Measurements from ENCODE around the gene E2F2. TPM values are rescaled to one million over a fixed set of nuclear protein-coding genes. Genes with fewer than 3 reads are reported as not detected.
A peak's percentile ranks its signal among the peaks of the same experiment; 100 is the strongest.

The E2F2 gene
- total RNA-seq, 1 experiment from 2014 or later, result 5.1 TPM

- H2BK20ac ChIP-seq (ENCODE audit: low read depth, low read length, poor library complexity, severe bottlenecking), result no peak within 1 kb of the TSS
- no peaks in the 10 kb centered on the region for H3K9me3 ChIP-seq (ENCODE audit: control insufficient read depth, low read depth, low read length)
- no CpG with 5 or more reads among the region's 57 CpGs for WGBS (ENCODE audit: extremely low coverage, insufficient read length, low lambda C conversion rate)
- peak within 1 kb of the TSS; percentile 64 for H3K9ac ChIP-seq (ENCODE audit: extremely low read depth, insufficient read length, low read length)
- H2AFZ ChIP-seq (ENCODE audit: low read length), result no peak within 1 kb of the TSS
- H3K79me2 ChIP-seq (ENCODE audit: insufficient read depth, low read length), result peaks cover 7% of the 10 kb centered on the region; the same call in 1 of the 2 replicates
- H2BK120ac ChIP-seq (ENCODE audit: low read depth, low read length, poor library complexity, severe bottlenecking), result no peak within 1 kb of the TSS
- peak within 1 kb of the TSS; percentile 82 for H3K4me2 ChIP-seq (ENCODE audit: insufficient read depth, insufficient read length, low read length)
- H3K4me1 ChIP-seq (ENCODE audit: insufficient read depth, low read length), result peaks cover 14% of the 10 kb centered on the region; the same call in 1 of the 2 replicates
- no peak within 1 kb of the TSS for H3K23ac ChIP-seq (ENCODE audit: insufficient read length, low read depth, low read length)
- no peak within 1 kb of the TSS for H4K8ac ChIP-seq (replicated peaks; ENCODE audit: insufficient read length, low read depth, low read length)
- H3K9me3 Mint-ChIP-seq, result no peaks in the 10 kb centered on the region; a peak in 1 of 5 replicates
- H3K79me1 ChIP-seq (ENCODE audit: insufficient read depth, low read depth, low read length, poor library complexity, severe bottlenecking), result no peaks in the 10 kb centered on the region
- no peak within 1 kb of the TSS for H3T11ph ChIP-seq (ENCODE audit: low read length)
- no peak within 1 kb of the TSS for H2AK5ac ChIP-seq (ENCODE audit: insufficient read length, low read length)
- no peak within 1 kb of the TSS for H4K5ac ChIP-seq (ENCODE audit: insufficient read length, low read depth, low read length)
- H3K18ac ChIP-seq (ENCODE audit: insufficient read length, low read depth, low read length), result peak within 1 kb of the TSS; percentile 65
- no peaks in the 10 kb centered on the region for H3K27me3 ChIP-seq (ENCODE audit: insufficient read depth, low read length)
- peak within 1 kb of the TSS; percentile 86 to 91 for H3K4me3 Mint-ChIP-seq
- H3K27me3 Mint-ChIP-seq (ENCODE audit: low read depth), result peaks cover 6% of the 10 kb centered on the region
- no peak within 1 kb of the TSS for H3K56ac ChIP-seq (ENCODE audit: insufficient read length, low read depth, low read length)
- DNase-seq, result peak; percentile 95
- peak within 1 kb of the TSS; percentile 70 for H3K14ac ChIP-seq (ENCODE audit: insufficient read depth, low read length)
- H4K91ac ChIP-seq (ENCODE audit: insufficient read length, low read depth, low read length), result no peak within 1 kb of the TSS
- peaks cover 11 to 20% (median 13%) of the 10 kb centered on the region in 3 experiments; a peak in 6 of 7 replicates for H3K36me3 Mint-ChIP-seq (ENCODE audit: insufficient read depth in 1 of 3, low read depth in 3 of 3)
- H3K4ac ChIP-seq (ENCODE audit: low read depth, low read length), result no peak within 1 kb of the TSS
- H3K27ac Mint-ChIP-seq, result peak within 1 kb of the TSS; percentile 93 to 97 (median 97)
- H4K20me1 ChIP-seq (ENCODE audit: control insufficient read depth, insufficient read depth, insufficient read length), result no peaks in the 10 kb centered on the region
- no peak within 1 kb of the TSS for H2BK15ac ChIP-seq (ENCODE audit: low read depth, low read length)
- no peak within 1 kb of the TSS for H2BK12ac ChIP-seq (ENCODE audit: insufficient read length, low read depth, low read length)
- no peak within 1 kb of the TSS for H2BK5ac ChIP-seq (ENCODE audit: insufficient read length, low read length)
- peaks cover 24% of the 10 kb centered on the region for H3K23me2 ChIP-seq (ENCODE audit: insufficient read length, low read depth, low read length, poor library complexity, severe bottlenecking)
- H3K4me1 Mint-ChIP-seq, result peaks cover 72 to 79% of the 10 kb centered on the region in 2 experiments
- peak within 1 kb of the TSS; percentile 46 for H3K27ac ChIP-seq (ENCODE audit: insufficient read length, low read depth, low read length)
- no peak for TF ChIP-seq CTCF (conservative IDR thresholded peaks at IDR 0.05)
These were observed 28.3 kb upstream of the E2F2 start, which contains the start of gene ID3 for GRCh38 chr1:23559136-23559984. Gene ID3, minus strand, starts transcription at chr1:23559501. Its CDS starts 75 bp downstream, at chr1:23559426.
